Activated T-cell treated with anti-CD3 and anti-CD28 coated beads, Interleukin-2, amount 50 U/mL, for 48 hours (primary cell): ENCODE results near the gene CDKN2D.
A peak's percentile ranks its signal among the peaks of the same experiment; 100 is the strongest.
"Not testable (repeated sequence)": the region's sequence is repeated elsewhere in the genome, so short reads cannot be mapped to it uniquely, and the experiment has no call there.

Source experiments
- DNase-seq, 2 experiments: peaks; one replicate each; pipeline ENCODE4 v3.0.0-alpha.2; 2020

Gene CDKN2D

GRCh38 chr19:10551698-10552301, 17.0 kb downstream of the CDKN2D start:
- DNase-seq = peak; percentile 59 to 67

- not testable (repeated sequence) for DNase-seq
These were observed 17.8 kb downstream of the CDKN2D start for GRCh38 chr19:10551006-10551405.

- no peak for DNase-seq
These were observed 18.4 kb downstream of the CDKN2D start for GRCh38 chr19:10550336-10550735.

- no peak for DNase-seq
These were observed 19.0 kb downstream of the CDKN2D start for GRCh38 chr19:10549733-10550132.

- no peak for DNase-seq
These were observed 20.0 kb downstream of the CDKN2D start for GRCh38 chr19:10548746-10549276.

- DNase-seq = no peak
These were observed 22.0 kb downstream of the CDKN2D start for GRCh38 chr19:10546817-10547216.

- peak; percentile 30 to 41 for DNase-seq
These were observed 24.0 kb downstream of the CDKN2D start for GRCh38 chr19:10544753-10545251.

- peak; percentile 48 to 57 for DNase-seq
These were observed 24.5 kb downstream of the CDKN2D start for GRCh38 chr19:10544242-10544752.

GRCh38 chr19:10543420-10544241, 25.1 kb downstream of the CDKN2D start, which contains the start of gene ATG4D:
ATG4D (plus strand) TSS chr19:10543904; CDS start chr19:10544091, 187 bp downstream.
- peak; percentile 83 to 88 for DNase-seq

GRCh38 chr19:10543059-10543419, 25.7 kb downstream of the CDKN2D start:
- DNase-seq = no peak

GRCh38 chr19:10539016-10539415, 29.8 kb downstream of the CDKN2D start:
- DNase-seq = not testable (repeated sequence)

GRCh38 chr19:10538204-10538983, 30.4 kb downstream of the CDKN2D start:
- DNase-seq = no peak

GRCh38 chr19:10537668-10538067, 31.1 kb downstream of the CDKN2D start:
- no peak for DNase-seq

GRCh38 chr19:10535613-10536012, 33.2 kb downstream of the CDKN2D start:
- DNase-seq = no peak

GRCh38 chr19:10533646-10534386, 35.0 kb downstream of the CDKN2D start:
- DNase-seq = no peak

- DNase-seq = no peak
These were observed 36.3 kb downstream of the CDKN2D start for GRCh38 chr19:10532457-10532856.

- not testable (repeated sequence) for DNase-seq
These were observed 41.9 kb downstream of the CDKN2D start for GRCh38 chr19:10526887-10527286.

- no peak for DNase-seq
These were observed 43.1 kb downstream of the CDKN2D start for GRCh38 chr19:10525636-10526035.

- DNase-seq = no peak
These were observed 45.6 kb downstream of the CDKN2D start for GRCh38 chr19:10523135-10523636.

- no peak for DNase-seq
These were observed 47.2 kb downstream of the CDKN2D start for GRCh38 chr19:10521461-10522171.

- DNase-seq = no peak
These were observed 48.0 kb downstream of the CDKN2D start for GRCh38 chr19:10520652-10521318.
